ENCODE results near the gene HOTAIR.

- TF ChIP-seq POLR2A (IDR thresholded peaks at IDR 0.05): no peak
- no peak for TF ChIP-seq CTCF (IDR thresholded peaks at IDR 0.05)
- TF ChIP-seq EP300 (IDR thresholded peaks at IDR 0.05): no peak
- TF ChIP-seq POLR2AphosphoS5 (IDR thresholded peaks at IDR 0.05): no peak
Observed at GRCh38 chr12:53988541-53989226, 13.9 kb upstream of the HOTAIR start.

Measured in upper lobe of left lung (tissue), 4 donors.